A673 (cell line): ENCODE results near the gene ANKRD44. TPM values are rescaled to one million over a fixed set of nuclear protein-coding genes. Genes with fewer than 3 reads are reported as not detected.

Source experiments
- BruUV-seq: library from RNA; stranded (reverse); fragments of 400-500 nt; replicated peaks from 2 replicates; lab custom pipeline; 2021; lab: Mats Ljungman, UMichigan
- CTCF ChIA-PET: fragments of 300-600 bp; sonication (Branson Sonifier 250); formaldehyde crosslinking; loops from one replicate; lab custom pipeline; 2022; ENCODE audit warnings: antibody characterized with exemption; lab: Charles Lee
- POLR2A ChIA-PET: fragments of 300-600 bp; sonication (Branson Sonifier 250); formaldehyde crosslinking; loops from one replicate; lab custom pipeline; 2022; ENCODE audit warnings: antibody characterized with exemption; ENCODE audit not compliant: low non-redundant PET; lab: Charles Lee
- DNase-seq: peaks from one replicate; pipeline ENCODE4 v3.0.0-alpha.2; 2015; ENCODE audit warnings: low spot score
- H3K27ac ChIP-seq: fragments of 200-600 bp; sonication (generic); 2 replicates; pipeline ENCODE4 v1.5.1; 2016; ENCODE audit warnings: mixed run types, low read depth, mild to moderate bottlenecking, mixed read lengths, antibody characterized with exemption, low read length; ENCODE audit not compliant: poor library complexity, severe bottlenecking
- H3K27me3 ChIP-seq: fragments of 200-600 bp; sonication (generic); replicated peaks from 2 replicates; pipeline ENCODE4 v1.6.1; 2017; ENCODE audit warnings: mixed run types, low read depth, mild to moderate bottlenecking, mixed read lengths, antibody characterized with exemption, low read length; ENCODE audit not compliant: insufficient read depth, poor library complexity
- H3K36me3 ChIP-seq: fragments of 200-600 bp; sonication (generic); 2 replicates; pipeline ENCODE4 v1.6.1; 2016; ENCODE audit warnings: mixed run types, mild to moderate bottlenecking, mixed read lengths, antibody characterized with exemption, low read length; ENCODE audit not compliant: insufficient read depth, poor library complexity, severe bottlenecking
- H3K4me1 ChIP-seq: fragments of 200-600 bp; sonication (generic); 2 replicates; pipeline ENCODE4 v1.6.1; 2017; ENCODE audit warnings: mixed run types, mild to moderate bottlenecking, mixed read lengths, antibody characterized with exemption, low read length; ENCODE audit not compliant: insufficient read depth, poor library complexity, severe bottlenecking
- H3K4me3 ChIP-seq: fragments of 200-600 bp; sonication (generic); 2 replicates; pipeline ENCODE4 v1.5.1; 2016; ENCODE audit warnings: low read depth, mixed run types, mild to moderate bottlenecking, mixed read lengths, low read length; ENCODE audit not compliant: poor library complexity, severe bottlenecking
- H3K9me3 ChIP-seq: fragments of 200-600 bp; sonication (generic); 2 replicates; pipeline ENCODE4 v1.6.1; 2016; ENCODE audit warnings: mixed run types, low read depth, mild to moderate bottlenecking, mixed read lengths, antibody characterized with exemption, low read length; ENCODE audit not compliant: poor library complexity, severe bottlenecking
- EZH2 ChIP-seq: fragments of 200-600 bp; sonication (generic); IDR thresholded peaks from 2 replicates; pipeline ENCODE4 v1.6.1; 2017; ENCODE audit warnings: borderline replicate concordance, low read depth, mild to moderate bottlenecking, mixed read lengths, antibody characterized with exemption, low read length; ENCODE audit not compliant: poor library complexity, severe bottlenecking
- intact Hi-C: fragments of 100-400 bp; cut with micrococcal nuclease; formaldehyde crosslinking; loops from one replicate; pipeline ENCODE4 v1.10.0; 2022; ENCODE audit not compliant: unreplicated experiment
- total RNA-seq: library from RNA; stranded (reverse); gene quantifications from 2 replicates; pipeline ENCODE4 v1.2.3, GENCODE V29; 2021
- TF ChIP-seq, protein P1 (sequence below): fragments of 300-800, 200-600 bp; sonication (generic); conservative IDR thresholded peaks from 2 replicates; pipeline ENCODE4 v1.5.1; 2017; ENCODE audit warnings: low read depth, mild to moderate bottlenecking, antibody characterized with exemption, low read length, moderate library complexity, mixed read lengths

ANKRD44 gene
- total RNA-seq, 1 experiment from 2014 or later: 17.0 TPM

DNA sequence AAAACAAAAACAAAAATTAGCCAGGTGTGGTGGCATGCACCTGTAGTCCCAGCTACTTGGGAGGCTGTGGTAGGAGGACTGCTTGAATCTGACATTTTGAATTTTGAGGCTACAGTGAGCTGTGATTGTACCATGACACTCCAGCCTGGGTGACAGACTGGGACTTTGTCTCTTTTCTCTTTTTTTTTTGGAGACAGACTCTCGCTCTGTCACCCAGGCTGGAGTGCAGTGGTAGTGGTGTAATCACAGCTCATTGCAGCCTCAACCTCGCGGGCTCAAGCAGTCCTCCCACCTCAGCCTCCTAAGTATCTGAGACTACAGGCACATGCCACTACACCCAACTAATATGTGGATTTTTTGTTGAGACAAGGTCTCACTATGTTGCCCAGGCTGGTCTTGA lies 35.6 kb downstream of the ANKRD44 start:
- ChIA-PET POLR2A (no interaction called here), CTCF (no interaction called here)
- intact Hi-C loops: no loop called here
- Histone ChIP-seq H3K4me1 (peaks cover 6% of the 10 kb centered on the region), H3K9me3 (no peaks in the 10 kb centered on the region), H3K4me3 (no peak overlapping the region), H3K27ac (no peak overlapping the region), H3K36me3 (no peaks in the 10 kb centered on the region), H3K27me3 (no peaks in the 10 kb centered on the region)
- BruUV-seq: no TSS peak
- no peak for DNase-seq
- TF ChIP-seq EZH2: no peak
- TF ChIP-seq, protein P1, sequence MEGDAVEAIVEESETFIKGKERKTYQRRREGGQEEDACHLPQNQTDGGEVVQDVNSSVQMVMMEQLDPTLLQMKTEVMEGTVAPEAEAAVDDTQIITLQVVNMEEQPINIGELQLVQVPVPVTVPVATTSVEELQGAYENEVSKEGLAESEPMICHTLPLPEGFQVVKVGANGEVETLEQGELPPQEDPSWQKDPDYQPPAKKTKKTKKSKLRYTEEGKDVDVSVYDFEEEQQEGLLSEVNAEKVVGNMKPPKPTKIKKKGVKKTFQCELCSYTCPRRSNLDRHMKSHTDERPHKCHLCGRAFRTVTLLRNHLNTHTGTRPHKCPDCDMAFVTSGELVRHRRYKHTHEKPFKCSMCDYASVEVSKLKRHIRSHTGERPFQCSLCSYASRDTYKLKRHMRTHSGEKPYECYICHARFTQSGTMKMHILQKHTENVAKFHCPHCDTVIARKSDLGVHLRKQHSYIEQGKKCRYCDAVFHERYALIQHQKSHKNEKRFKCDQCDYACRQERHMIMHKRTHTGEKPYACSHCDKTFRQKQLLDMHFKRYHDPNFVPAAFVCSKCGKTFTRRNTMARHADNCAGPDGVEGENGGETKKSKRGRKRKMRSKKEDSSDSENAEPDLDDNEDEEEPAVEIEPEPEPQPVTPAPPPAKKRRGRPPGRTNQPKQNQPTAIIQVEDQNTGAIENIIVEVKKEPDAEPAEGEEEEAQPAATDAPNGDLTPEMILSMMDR: no peak

DNA sequence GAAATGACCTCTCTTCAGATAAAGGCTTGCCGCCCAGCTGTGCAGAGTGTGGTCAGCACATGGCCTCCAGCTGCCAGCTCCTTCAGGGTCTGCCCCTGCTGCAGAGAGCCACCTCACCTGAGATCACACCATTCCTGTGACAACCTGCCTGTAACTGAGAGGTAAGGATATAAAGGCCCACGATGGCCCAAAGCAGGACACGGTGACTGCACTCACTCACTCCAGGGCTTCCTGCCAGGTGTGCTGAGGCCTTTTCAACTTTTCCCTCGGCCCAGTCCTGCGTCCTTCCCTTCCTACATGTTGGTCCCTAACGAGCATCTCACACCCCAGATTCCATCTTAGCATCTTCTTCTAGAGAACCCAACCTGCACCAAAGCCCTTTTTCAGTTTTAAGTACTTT lies 36.2 kb downstream of the ANKRD44 start:
- CTCF ChIA-PET: no interaction called here
- POLR2A ChIA-PET: no interaction called here
- peaks cover 3% of the 10 kb centered on the region for H3K4me1 ChIP-seq
- H3K27ac ChIP-seq: no peak overlapping the region
- H3K4me3 ChIP-seq: no peak overlapping the region
- intact Hi-C loops: no loop called here
- no peak for TF ChIP-seq EZH2
- TF ChIP-seq, protein P1: no peak
- no TSS peak for BruUV-seq
- H3K9me3 ChIP-seq: no peaks in the 10 kb centered on the region
- H3K27me3 ChIP-seq: no peaks in the 10 kb centered on the region
- no peak for DNase-seq
- no peaks in the 10 kb centered on the region for H3K36me3 ChIP-seq

DNA sequence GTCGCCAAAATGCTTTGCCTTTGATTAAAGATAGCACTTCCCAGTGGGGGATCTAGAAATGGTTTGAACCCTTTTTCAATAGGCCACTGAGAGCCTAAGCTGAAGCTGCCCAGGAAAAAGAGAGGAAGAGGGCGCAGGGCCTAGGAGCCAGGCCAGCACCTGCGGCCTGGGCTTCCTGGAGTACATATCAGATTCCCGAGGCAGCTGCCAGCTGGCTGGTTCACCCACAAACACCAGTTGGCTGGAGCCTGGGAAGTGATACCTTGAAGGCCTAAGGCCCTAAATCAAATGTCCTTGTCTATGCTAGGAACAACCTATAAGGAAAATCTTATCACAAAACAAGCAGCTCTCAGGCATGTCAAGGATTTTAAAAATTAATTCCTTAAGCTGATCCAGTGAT lies 37.1 kb downstream of the ANKRD44 start:
- no peak overlapping the region for H3K4me3 ChIP-seq
- POLR2A ChIA-PET: no interaction called here
- H3K27me3 ChIP-seq: no peaks in the 10 kb centered on the region
- no peaks in the 10 kb centered on the region for H3K4me1 ChIP-seq
- DNase-seq: no peak
- BruUV-seq: no TSS peak
- no peak for TF ChIP-seq EZH2
- TF ChIP-seq, protein P1: no peak
- no peaks in the 10 kb centered on the region for H3K36me3 ChIP-seq
- CTCF ChIA-PET: no interaction called here
- H3K27ac ChIP-seq: no peak overlapping the region
- H3K9me3 ChIP-seq: no peaks in the 10 kb centered on the region
- intact Hi-C loops: no loop called here
